GM12878 (cell line): Measurements from ENCODE around the gene FRMD8. TPM values are rescaled to one million over a fixed set of nuclear protein-coding genes. Genes with fewer than 3 reads are reported as not detected.

Experiments
- BMI1 ChIP-seq: fragments of 450-650 bp; IDR thresholded peaks from 2 replicates; pipeline ENCODE4 v1.6.1; 2016; ENCODE audit warnings: mild to moderate bottlenecking, moderate library complexity, borderline replicate concordance
- BRCA1 ChIP-seq: IDR thresholded peaks from 2 replicates; pipeline ENCODE4 v1.6.1; 2011; ENCODE audit warnings: low read depth, low read length, improper control_type of control experiment
- CEBPB ChIP-seq, 2 experiments: fragments of 150-350 bp in 1 of 2; IDR thresholded peaks; 2 replicates each; pipeline ENCODE4 v1.6.1; 2012 to 2014; ENCODE audit warnings: low read depth in 2 of 2, low read length in 2 of 2, borderline replicate concordance in 1 of 2, inconsistent platforms in 1 of 2
- CHD1 ChIP-seq: IDR thresholded peaks from 2 replicates; pipeline ENCODE4 v1.6.1; 2012; ENCODE audit warnings: low read depth, low read length, improper control_type of control experiment
- CREM ChIP-seq: IDR thresholded peaks from 2 replicates; pipeline ENCODE4 v1.6.1; 2014; ENCODE audit warnings: antibody characterized with exemption, low read depth
- EZH2 ChIP-seq: IDR thresholded peaks from 2 replicates; pipeline ENCODE4 v1.6.1; 2012; ENCODE audit warnings: low read depth, mild to moderate bottlenecking, control low read depth, inconsistent platforms, low read length, borderline replicate concordance; ENCODE audit not compliant: control insufficient read depth
- IRF4 ChIP-seq: IDR thresholded peaks from 2 replicates; pipeline ENCODE4 v1.6.1; 2011; ENCODE audit warnings: low read depth, low read length
- MTA3 ChIP-seq: IDR thresholded peaks from 2 replicates; pipeline ENCODE4 v1.6.1; 2012; ENCODE audit warnings: low read length, inconsistent platforms, borderline replicate concordance
- MXI1 ChIP-seq: fragments of 150-350 bp; IDR thresholded peaks from 2 replicates; pipeline ENCODE4 v1.6.1; 2011; ENCODE audit warnings: low read depth, mild to moderate bottlenecking, inconsistent platforms, low read length, improper control_type of control experiment
- NBN ChIP-seq: fragments of 450-650 bp; IDR thresholded peaks from 2 replicates; pipeline ENCODE4 v1.6.1; 2016
- POLR2A ChIP-seq: IDR thresholded peaks from 2 replicates; pipeline ENCODE4 v1.6.1; 2011; ENCODE audit warnings: low read depth, mild to moderate bottlenecking, low read length
- POLR2AphosphoS5 ChIP-seq: IDR thresholded peaks from 2 replicates; pipeline ENCODE4 v1.6.1; 2011; ENCODE audit warnings: mild to moderate bottlenecking, low read length, inconsistent platforms
- POU2F2 ChIP-seq: IDR thresholded peaks from 3 replicates; pipeline ENCODE4 v1.6.1; 2011; ENCODE audit warnings: low read depth, mild to moderate bottlenecking, low read length, borderline replicate concordance
- RAD51 ChIP-seq: fragments of 450-650 bp; IDR thresholded peaks from 2 replicates; pipeline ENCODE4 v1.6.1; 2016; ENCODE audit warnings: moderate library complexity, mild to moderate bottlenecking, inconsistent platforms
- SMARCA5 ChIP-seq: fragments of 450-650 bp; IDR thresholded peaks from 2 replicates; pipeline ENCODE4 v1.6.1; 2017; ENCODE audit warnings: mild to moderate bottlenecking
- TARDBP ChIP-seq: IDR thresholded peaks from 2 replicates; pipeline ENCODE4 v1.6.1; 2016; ENCODE audit warnings: borderline replicate concordance
- ZNF207 ChIP-seq: fragments of 450-650 bp; IDR thresholded peaks from 2 replicates; pipeline ENCODE4 v1.6.1; 2014; ENCODE audit warnings: antibody characterized with exemption, mild to moderate bottlenecking, borderline replicate concordance
- polyA plus RNA-seq, 11 experiments: library from polyadenylated mRNA; depleted of rRNA in 4 of 11; unstranded in 6 of 11; stranded (reverse) in 5 of 11; fragments of >200 nt; fragmentation: Nextera tagmentation in 4 of 11; fragmentation: Illumina TruSeq in 1 of 11; extraction: Ambion mirVana in 4 of 11; extraction: Trizol in 1 of 11; gene quantifications; 1 replicate in 1 of 11; 2 replicates in 10 of 11; pipeline versions ENCODE4 v1.2.1 to v1.2.3, GENCODE V29; 2011 to 2016; ENCODE audit warnings: inconsistent platforms in 2 of 11, missing spikeins in 2 of 11, low read depth in 1 of 11
- total RNA-seq, 4 experiments: library from RNA; depleted of rRNA in 3 of 4; stranded (reverse); fragments of >200 nt in 3 of 4; fragmentation: Illumina TruSeq in 1 of 4; extraction: Trizol in 1 of 4; gene quantifications; 2 replicates each; pipeline versions ENCODE4 v1.2.1 to v1.2.3, GENCODE V29; 2013 to 2021
- TF ChIP-seq, protein P1 (sequence below): fragments of 450-650 bp; conservative IDR thresholded peaks from 2 replicates; pipeline ENCODE4 v1.6.1; 2017; ENCODE audit warnings: mild to moderate bottlenecking, moderate library complexity
- TF ChIP-seq, protein P2 (sequence below): IDR thresholded peaks from 2 replicates; pipeline ENCODE4 v1.6.1; 2012; ENCODE audit warnings: mild to moderate bottlenecking, low read depth, low read length
- TF ChIP-seq, protein P3 (sequence below): fragments of 450-650 bp; formaldehyde crosslinking; IDR thresholded peaks from 2 replicates; pipeline ENCODE4 v1.4.0; 2020; ENCODE audit warnings: mild to moderate bottlenecking, moderate library complexity
- TF ChIP-seq, protein P4 (sequence below): IDR thresholded peaks from 2 replicates; pipeline ENCODE4 v1.6.1; 2012; ENCODE audit warnings: low read depth, low read length, improper control_type of control experiment

The FRMD8 gene
- total and polyA plus RNA-seq, 10 of the 15 experiments (the other 5 are each of a cell fraction or from before 2014, with no cell fraction given), result 8.3 to 69.4 (median 28.0) TPM

DNA sequence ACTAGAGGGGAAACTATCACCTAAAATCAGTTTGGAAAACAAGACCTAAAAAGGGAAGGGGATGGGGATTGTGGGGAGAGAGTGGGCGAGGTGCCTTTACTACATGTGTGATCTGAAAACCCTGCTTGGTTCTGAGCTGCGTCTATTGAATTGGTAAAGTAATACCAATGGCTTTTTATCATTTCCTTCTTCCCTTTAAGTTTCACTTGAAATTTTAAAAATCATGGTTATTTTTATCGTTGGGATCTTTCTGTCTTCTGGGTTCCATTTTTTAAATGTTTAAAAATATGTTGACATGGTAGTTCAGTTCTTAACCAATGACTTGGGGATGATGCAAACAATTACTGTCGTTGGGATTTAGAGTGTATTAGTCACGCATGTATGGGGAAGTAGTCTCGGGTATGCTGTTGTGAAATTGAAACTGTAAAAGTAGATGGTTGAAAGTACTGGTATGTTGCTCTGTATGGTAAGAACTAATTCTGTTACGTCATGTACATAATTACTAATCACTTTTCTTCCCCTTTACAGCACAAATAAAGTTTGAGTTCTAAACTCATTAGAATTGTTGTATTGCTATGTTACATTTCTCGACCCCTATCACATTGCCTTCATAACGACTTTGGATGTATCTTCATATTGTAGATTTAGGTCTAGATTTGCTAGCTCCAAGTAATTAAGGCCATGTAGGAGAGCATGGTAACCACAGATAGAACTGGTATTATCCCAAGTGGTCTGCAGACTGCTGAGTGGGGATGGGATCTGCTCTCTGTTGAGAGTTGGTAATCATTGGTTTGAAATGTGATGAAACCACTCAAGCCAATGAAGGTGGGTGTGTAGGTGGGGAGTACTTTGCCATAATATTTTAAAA is 39.8 kb downstream of the FRMD8 start (continued):
- no peak for TF ChIP-seq CEBPB (IDR thresholded peaks at IDR 0.05; ENCODE audit: borderline replicate concordance in 1 of 2, low read depth in 2 of 2, low read length in 2 of 2)
- TF ChIP-seq TARDBP, result no peak
- TF ChIP-seq EZH2, result no peak
- TF ChIP-seq, protein P1, sequence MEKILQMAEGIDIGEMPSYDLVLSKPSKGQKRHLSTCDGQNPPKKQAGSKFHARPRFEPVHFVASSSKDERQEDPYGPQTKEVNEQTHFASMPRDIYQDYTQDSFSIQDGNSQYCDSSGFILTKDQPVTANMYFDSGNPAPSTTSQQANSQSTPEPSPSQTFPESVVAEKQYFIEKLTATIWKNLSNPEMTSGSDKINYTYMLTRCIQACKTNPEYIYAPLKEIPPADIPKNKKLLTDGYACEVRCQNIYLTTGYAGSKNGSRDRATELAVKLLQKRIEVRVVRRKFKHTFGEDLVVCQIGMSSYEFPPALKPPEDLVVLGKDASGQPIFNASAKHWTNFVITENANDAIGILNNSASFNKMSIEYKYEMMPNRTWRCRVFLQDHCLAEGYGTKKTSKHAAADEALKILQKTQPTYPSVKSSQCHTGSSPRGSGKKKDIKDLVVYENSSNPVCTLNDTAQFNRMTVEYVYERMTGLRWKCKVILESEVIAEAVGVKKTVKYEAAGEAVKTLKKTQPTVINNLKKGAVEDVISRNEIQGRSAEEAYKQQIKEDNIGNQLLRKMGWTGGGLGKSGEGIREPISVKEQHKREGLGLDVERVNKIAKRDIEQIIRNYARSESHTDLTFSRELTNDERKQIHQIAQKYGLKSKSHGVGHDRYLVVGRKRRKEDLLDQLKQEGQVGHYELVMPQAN, result no peak
- no peak; the same call in 1 of the 2 replicates for TF ChIP-seq RAD51
- peak; percentile 78 for TF ChIP-seq CREM
- TF ChIP-seq BMI1, result peak; percentile 46
- TF ChIP-seq BRCA1, result no peak
- TF ChIP-seq MTA3, result no peak
- TF ChIP-seq IRF4, result 0 out of 2 replicates have a peak, but pooled peaks have one; percentile 8
- TF ChIP-seq, protein P2, sequence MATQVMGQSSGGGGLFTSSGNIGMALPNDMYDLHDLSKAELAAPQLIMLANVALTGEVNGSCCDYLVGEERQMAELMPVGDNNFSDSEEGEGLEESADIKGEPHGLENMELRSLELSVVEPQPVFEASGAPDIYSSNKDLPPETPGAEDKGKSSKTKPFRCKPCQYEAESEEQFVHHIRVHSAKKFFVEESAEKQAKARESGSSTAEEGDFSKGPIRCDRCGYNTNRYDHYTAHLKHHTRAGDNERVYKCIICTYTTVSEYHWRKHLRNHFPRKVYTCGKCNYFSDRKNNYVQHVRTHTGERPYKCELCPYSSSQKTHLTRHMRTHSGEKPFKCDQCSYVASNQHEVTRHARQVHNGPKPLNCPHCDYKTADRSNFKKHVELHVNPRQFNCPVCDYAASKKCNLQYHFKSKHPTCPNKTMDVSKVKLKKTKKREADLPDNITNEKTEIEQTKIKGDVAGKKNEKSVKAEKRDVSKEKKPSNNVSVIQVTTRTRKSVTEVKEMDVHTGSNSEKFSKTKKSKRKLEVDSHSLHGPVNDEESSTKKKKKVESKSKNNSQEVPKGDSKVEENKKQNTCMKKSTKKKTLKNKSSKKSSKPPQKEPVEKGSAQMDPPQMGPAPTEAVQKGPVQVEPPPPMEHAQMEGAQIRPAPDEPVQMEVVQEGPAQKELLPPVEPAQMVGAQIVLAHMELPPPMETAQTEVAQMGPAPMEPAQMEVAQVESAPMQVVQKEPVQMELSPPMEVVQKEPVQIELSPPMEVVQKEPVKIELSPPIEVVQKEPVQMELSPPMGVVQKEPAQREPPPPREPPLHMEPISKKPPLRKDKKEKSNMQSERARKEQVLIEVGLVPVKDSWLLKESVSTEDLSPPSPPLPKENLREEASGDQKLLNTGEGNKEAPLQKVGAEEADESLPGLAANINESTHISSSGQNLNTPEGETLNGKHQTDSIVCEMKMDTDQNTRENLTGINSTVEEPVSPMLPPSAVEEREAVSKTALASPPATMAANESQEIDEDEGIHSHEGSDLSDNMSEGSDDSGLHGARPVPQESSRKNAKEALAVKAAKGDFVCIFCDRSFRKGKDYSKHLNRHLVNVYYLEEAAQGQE, result 0 out of 2 replicates have a peak, but pooled peaks have one; percentile 3
- TF ChIP-seq SMARCA5, result peak; percentile 73; the same call in 1 of the 2 replicates
- TF ChIP-seq, protein P3, sequence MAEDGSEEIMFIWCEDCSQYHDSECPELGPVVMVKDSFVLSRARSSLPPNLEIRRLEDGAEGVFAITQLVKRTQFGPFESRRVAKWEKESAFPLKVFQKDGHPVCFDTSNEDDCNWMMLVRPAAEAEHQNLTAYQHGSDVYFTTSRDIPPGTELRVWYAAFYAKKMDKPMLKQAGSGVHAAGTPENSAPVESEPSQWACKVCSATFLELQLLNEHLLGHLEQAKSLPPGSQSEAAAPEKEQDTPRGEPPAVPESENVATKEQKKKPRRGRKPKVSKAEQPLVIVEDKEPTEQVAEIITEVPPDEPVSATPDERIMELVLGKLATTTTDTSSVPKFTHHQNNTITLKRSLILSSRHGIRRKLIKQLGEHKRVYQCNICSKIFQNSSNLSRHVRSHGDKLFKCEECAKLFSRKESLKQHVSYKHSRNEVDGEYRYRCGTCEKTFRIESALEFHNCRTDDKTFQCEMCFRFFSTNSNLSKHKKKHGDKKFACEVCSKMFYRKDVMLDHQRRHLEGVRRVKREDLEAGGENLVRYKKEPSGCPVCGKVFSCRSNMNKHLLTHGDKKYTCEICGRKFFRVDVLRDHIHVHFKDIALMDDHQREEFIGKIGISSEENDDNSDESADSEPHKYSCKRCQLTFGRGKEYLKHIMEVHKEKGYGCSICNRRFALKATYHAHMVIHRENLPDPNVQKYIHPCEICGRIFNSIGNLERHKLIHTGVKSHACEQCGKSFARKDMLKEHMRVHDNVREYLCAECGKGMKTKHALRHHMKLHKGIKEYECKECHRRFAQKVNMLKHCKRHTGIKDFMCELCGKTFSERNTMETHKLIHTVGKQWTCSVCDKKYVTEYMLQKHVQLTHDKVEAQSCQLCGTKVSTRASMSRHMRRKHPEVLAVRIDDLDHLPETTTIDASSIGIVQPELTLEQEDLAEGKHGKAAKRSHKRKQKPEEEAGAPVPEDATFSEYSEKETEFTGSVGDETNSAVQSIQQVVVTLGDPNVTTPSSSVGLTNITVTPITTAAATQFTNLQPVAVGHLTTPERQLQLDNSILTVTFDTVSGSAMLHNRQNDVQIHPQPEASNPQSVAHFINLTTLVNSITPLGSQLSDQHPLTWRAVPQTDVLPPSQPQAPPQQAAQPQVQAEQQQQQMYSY (CRISPR knock-in tag), result 0 out of 2 replicates have a peak, but pooled peaks have one; percentile 43
- TF ChIP-seq POLR2AphosphoS5, result peak; percentile 80; the same call in 1 of the 2 replicates
- TF ChIP-seq CHD1, result no peak; the same call in 1 of the 2 replicates
- TF ChIP-seq, protein P4, sequence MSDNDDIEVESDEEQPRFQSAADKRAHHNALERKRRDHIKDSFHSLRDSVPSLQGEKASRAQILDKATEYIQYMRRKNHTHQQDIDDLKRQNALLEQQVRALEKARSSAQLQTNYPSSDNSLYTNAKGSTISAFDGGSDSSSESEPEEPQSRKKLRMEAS, result no peak
- TF ChIP-seq MXI1, result peak; percentile 79; the same call in 1 of the 2 replicates
- TF ChIP-seq NBN, result peak; percentile 87
- TF ChIP-seq POLR2A, result peak; percentile 32; the same call in 1 of the 2 replicates
- peak; percentile 21; the same call in 2 of the 3 replicates for TF ChIP-seq POU2F2
- TF ChIP-seq ZNF207, result peak; percentile 43; the same call in 1 of the 2 replicates
